HepG2 (cell line): ENCODE results near the gene TSPAN31. TPM values are rescaled to one million over a fixed set of nuclear protein-coding genes. Genes with fewer than 3 reads are reported as not detected.
A peak's percentile ranks its signal among the peaks of the same experiment; 100 is the strongest.

ENCODE experiments used
- ARID4A ChIP-seq: sonication (generic); formaldehyde crosslinking; IDR thresholded peaks from 2 replicates; pipeline ENCODE4 v1.5.0; 2020; ENCODE audit warnings: mild to moderate bottlenecking, missing genetic modification reagents, borderline replicate concordance
- HNRNPH1 ChIP-seq: fragments of 200-400 bp; formaldehyde crosslinking; optimal IDR thresholded peaks from 2 replicates; pipeline ENCODE3; 2017; ENCODE audit warnings: mild to moderate bottlenecking, low read depth, low read length
- MIER3 ChIP-seq: IDR thresholded peaks from 2 replicates; pipeline ENCODE4 v1.6.1; 2016; ENCODE audit warnings: missing compliant biosample characterization, borderline replicate concordance
- MIXL1 ChIP-seq: IDR thresholded peaks from 2 replicates; pipeline ENCODE4 v1.6.1; 2016
- NCOR1 ChIP-seq: fragments of 200-600 bp; sonication (generic); IDR thresholded peaks from 2 replicates; pipeline ENCODE4 v1.7.0; 2017; ENCODE audit warnings: antibody characterized with exemption, low read length, borderline replicate concordance
- PPARG ChIP-seq: conservative IDR thresholded peaks from 2 replicates; pipeline ENCODE4 v1.6.1; 2016; ENCODE audit warnings: missing biosample characterization, missing genetic modification reagents
- THAP9 ChIP-seq: sonication (generic); formaldehyde crosslinking; IDR thresholded peaks from 2 replicates; pipeline ENCODE4; 2020; ENCODE audit warnings: missing genetic modification reagents, mild to moderate bottlenecking, borderline replicate concordance
- ZBTB38 ChIP-seq: sonication (generic); formaldehyde crosslinking; IDR thresholded peaks from 2 replicates; pipeline ENCODE4 v1.5.1; 2020; ENCODE audit warnings: mild to moderate bottlenecking, missing genetic modification reagents
- ZBTB49 ChIP-seq: sonication (generic); formaldehyde crosslinking; IDR thresholded peaks from 2 replicates; pipeline ENCODE4 v1.4.0; 2020; ENCODE audit warnings: missing genetic modification reagents, borderline replicate concordance
- ZNF274 ChIP-seq: sonication (generic); formaldehyde crosslinking; IDR thresholded peaks from 2 replicates; pipeline ENCODE4 v1.5.1; 2020; ENCODE audit warnings: mild to moderate bottlenecking, missing genetic modification reagents
- ZNF33B ChIP-seq: sonication (generic); formaldehyde crosslinking; IDR thresholded peaks from 2 replicates; pipeline ENCODE4 v1.5.1; 2020; ENCODE audit warnings: mild to moderate bottlenecking, missing genetic modification reagents
- ZNF430 ChIP-seq: sonication (generic); formaldehyde crosslinking; IDR thresholded peaks from 2 replicates; pipeline ENCODE4 v1.9.0; 2021; ENCODE audit warnings: mild to moderate bottlenecking, missing genetic modification reagents
- ZNF569 ChIP-seq: sonication (generic); formaldehyde crosslinking; IDR thresholded peaks from 2 replicates; pipeline ENCODE4 v1.5.0; 2020; ENCODE audit warnings: mild to moderate bottlenecking, missing genetic modification reagents, moderate library complexity, borderline replicate concordance
- ZNF770 ChIP-seq: sonication (generic); formaldehyde crosslinking; IDR thresholded peaks from 2 replicates; pipeline ENCODE4 v1.5.0; 2020; ENCODE audit warnings: mild to moderate bottlenecking, missing genetic modification reagents
- ZNF816 ChIP-seq: sonication (generic); formaldehyde crosslinking; IDR thresholded peaks from 2 replicates; pipeline ENCODE4 v1.8.0; 2022; ENCODE audit warnings: missing genetic modification reagents, mild to moderate bottlenecking, borderline replicate concordance
- ZSCAN21 ChIP-seq: sonication (generic); formaldehyde crosslinking; IDR thresholded peaks from 2 replicates; pipeline ENCODE4 v1.8.0; 2022; ENCODE audit warnings: mild to moderate bottlenecking, missing genetic modification reagents, moderate library complexity, borderline replicate concordance
- polyA plus RNA-seq, 8 experiments: library from polyadenylated mRNA; depleted of rRNA in 3 of 8; stranded (reverse) in 7 of 8; unstranded in 1 of 8; fragments of >200 nt; fragmentation: Illumina TruSeq in 4 of 8; extraction: Trizol in 4 of 8; gene quantifications; 2 replicates each; pipeline versions ENCODE4 v1.2.1 to v1.2.3, GENCODE V29; 2011 to 2016; ENCODE audit warnings: low read depth in 4 of 8, missing spikeins in 1 of 8, mixed read lengths in 1 of 8; ENCODE audit not compliant: insufficient read depth in 1 of 8
- total RNA-seq, 5 experiments: library from RNA; depleted of rRNA; stranded (reverse); fragments of >200 nt; fragmentation: Illumina TruSeq; extraction: Trizol; gene quantifications; 2 replicates each; pipeline ENCODE4 v1.2.3, GENCODE V29; 2016; ENCODE audit warnings: low read depth in 1 of 5

The TSPAN31 gene
- total and polyA plus RNA-seq, 2 of the 13 experiments (the other 11 are each of a cell fraction or from before 2014, with no cell fraction given), result 10.4 to 24.6 TPM

GRCh38 chr12:57782608-57783465 lies 38.0 kb downstream of the TSPAN31 start, which contains the start of gene TSFM (continued):
- TF ChIP-seq ZNF816 (CRISPR knock-in tag), result no peak
- TF ChIP-seq ZSCAN21, result peak; percentile 85; the same call in 1 of the 2 replicates
- TF ChIP-seq ZBTB49 (CRISPR knock-in tag), result no peak
- peak; percentile 87; the same call in 1 of the 2 replicates for TF ChIP-seq MIER3 (CRISPR knock-in tag)
- no peak for TF ChIP-seq ZNF430
- TF ChIP-seq ZNF569 (CRISPR knock-in tag), result no peak
- TF ChIP-seq ZNF33B (CRISPR knock-in tag), result no peak
- no peak for TF ChIP-seq NCOR1
- TF ChIP-seq ZNF770 (CRISPR knock-in tag), result peak; percentile 65
- no peak for TF ChIP-seq ZNF274 (CRISPR knock-in tag)
- peak; percentile 49; the same call in 1 of the 2 replicates for TF ChIP-seq PPARG
- peak; percentile 87 for TF ChIP-seq ZBTB38 (CRISPR knock-in tag)
- TF ChIP-seq HNRNPH1, result peak; percentile 23
- TF ChIP-seq THAP9 (CRISPR knock-in tag), result peak; percentile 86
- peak; percentile 98 for TF ChIP-seq ARID4A
- TF ChIP-seq MIXL1, result peak; percentile 71; the same call in 1 of the 2 replicates
